Ishikawa (cell line): ENCODE results near the gene PPP1R17.

Experiments
- CREB1 ChIP-seq: IDR thresholded peaks from 2 replicates; pipeline ENCODE4 v1.6.1; 2012; ENCODE audit warnings: low read depth
- EP300 ChIP-seq: IDR thresholded peaks from 2 replicates; pipeline ENCODE4 v1.6.1; 2012; ENCODE audit warnings: borderline replicate concordance
- RAD21 ChIP-seq: IDR thresholded peaks from 2 replicates; pipeline ENCODE4 v1.6.1; 2012; ENCODE audit warnings: low read depth
- TCF12 ChIP-seq: IDR thresholded peaks from 2 replicates; pipeline ENCODE4 v1.6.1; 2012; ENCODE audit warnings: low read depth
- TEAD4 ChIP-seq: IDR thresholded peaks from 2 replicates; pipeline ENCODE4 v1.6.1; 2012
- TF ChIP-seq, protein P1 (sequence below): IDR thresholded peaks from 2 replicates; pipeline ENCODE4 v1.6.1; 2012; ENCODE audit warnings: low read depth, mild to moderate bottlenecking
- TF ChIP-seq, protein P2 (sequence below): IDR thresholded peaks from 2 replicates; pipeline ENCODE4 v1.6.1; 2012

DNA sequence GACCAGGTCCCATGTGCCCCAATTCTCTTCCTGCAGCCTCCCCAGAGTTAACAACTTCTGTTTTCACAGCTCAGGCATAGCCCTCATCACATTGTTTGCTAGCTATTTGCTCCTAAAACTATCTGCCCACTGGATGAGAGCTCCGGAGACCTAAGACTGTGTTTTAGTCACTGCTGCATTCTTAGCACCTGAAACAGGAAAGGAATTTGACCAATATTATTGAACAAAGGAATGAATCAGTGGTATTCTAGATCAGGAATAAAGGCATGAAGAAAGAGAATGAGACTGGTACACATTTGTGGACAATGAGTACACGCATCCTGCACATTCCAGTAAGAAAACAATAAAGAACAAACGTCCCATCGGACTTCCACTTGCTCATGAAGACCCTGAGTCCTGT, 54.8 kb downstream of the PPP1R17 start:
- TF ChIP-seq EP300 (no peak), RAD21 (no peak), TCF12 (no peak), CREB1 (no peak), TEAD4 (no peak)
- TF ChIP-seq, protein P1, sequence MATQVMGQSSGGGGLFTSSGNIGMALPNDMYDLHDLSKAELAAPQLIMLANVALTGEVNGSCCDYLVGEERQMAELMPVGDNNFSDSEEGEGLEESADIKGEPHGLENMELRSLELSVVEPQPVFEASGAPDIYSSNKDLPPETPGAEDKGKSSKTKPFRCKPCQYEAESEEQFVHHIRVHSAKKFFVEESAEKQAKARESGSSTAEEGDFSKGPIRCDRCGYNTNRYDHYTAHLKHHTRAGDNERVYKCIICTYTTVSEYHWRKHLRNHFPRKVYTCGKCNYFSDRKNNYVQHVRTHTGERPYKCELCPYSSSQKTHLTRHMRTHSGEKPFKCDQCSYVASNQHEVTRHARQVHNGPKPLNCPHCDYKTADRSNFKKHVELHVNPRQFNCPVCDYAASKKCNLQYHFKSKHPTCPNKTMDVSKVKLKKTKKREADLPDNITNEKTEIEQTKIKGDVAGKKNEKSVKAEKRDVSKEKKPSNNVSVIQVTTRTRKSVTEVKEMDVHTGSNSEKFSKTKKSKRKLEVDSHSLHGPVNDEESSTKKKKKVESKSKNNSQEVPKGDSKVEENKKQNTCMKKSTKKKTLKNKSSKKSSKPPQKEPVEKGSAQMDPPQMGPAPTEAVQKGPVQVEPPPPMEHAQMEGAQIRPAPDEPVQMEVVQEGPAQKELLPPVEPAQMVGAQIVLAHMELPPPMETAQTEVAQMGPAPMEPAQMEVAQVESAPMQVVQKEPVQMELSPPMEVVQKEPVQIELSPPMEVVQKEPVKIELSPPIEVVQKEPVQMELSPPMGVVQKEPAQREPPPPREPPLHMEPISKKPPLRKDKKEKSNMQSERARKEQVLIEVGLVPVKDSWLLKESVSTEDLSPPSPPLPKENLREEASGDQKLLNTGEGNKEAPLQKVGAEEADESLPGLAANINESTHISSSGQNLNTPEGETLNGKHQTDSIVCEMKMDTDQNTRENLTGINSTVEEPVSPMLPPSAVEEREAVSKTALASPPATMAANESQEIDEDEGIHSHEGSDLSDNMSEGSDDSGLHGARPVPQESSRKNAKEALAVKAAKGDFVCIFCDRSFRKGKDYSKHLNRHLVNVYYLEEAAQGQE, result no peak
- TF ChIP-seq, protein P2, sequence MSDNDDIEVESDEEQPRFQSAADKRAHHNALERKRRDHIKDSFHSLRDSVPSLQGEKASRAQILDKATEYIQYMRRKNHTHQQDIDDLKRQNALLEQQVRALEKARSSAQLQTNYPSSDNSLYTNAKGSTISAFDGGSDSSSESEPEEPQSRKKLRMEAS, result no peak
